SW 1271 (cell line): ENCODE data around the gene FAM9C.
"Not testable (repeated sequence)": the region's sequence is repeated elsewhere in the genome, so short reads cannot be mapped to it uniquely, and the experiment has no call there.

ENCODE experiments used
- DNase-seq, 2 experiments: peaks; one replicate each; lab custom pipeline; 2025; lab: John Stamatoyannopoulos, UW

The FAM9C gene

GRCh38 chrX:13043138-13043537 is 1.3 kb downstream of the FAM9C start:
- DNase-seq = no peak

GRCh38 chrX:13036896-13037295 is 7.5 kb downstream of the FAM9C start:
- no peak for DNase-seq

DNA sequence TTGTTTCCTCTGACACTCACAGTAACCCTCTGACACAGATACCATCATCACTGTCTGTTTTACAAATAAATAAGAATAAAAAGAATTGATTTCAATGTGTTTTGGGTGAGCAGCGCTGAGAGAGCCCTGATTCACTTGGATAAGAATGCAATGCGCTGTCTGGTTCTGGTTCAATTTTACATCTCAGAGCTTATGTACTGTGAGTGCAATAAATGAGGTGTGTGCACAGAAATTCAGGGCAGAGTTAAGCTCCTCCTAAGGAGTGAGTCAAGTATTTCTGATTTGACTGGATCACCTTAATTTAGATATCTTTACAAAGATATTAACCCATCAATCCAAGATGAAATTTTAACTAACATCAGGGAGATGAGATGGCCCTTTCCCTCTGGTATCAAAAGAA is 11.2 kb downstream of the FAM9C start:
- no peak for DNase-seq

- no peak for DNase-seq
Observed at GRCh38 chrX:13029887-13030771, 14.3 kb downstream of the FAM9C start.

- peak in 1 of 2 experiments; percentile 15 for DNase-seq
Observed at GRCh38 chrX:13029637-13029886, 14.9 kb downstream of the FAM9C start.

GRCh38 chrX:13028871-13029636 is 15.4 kb downstream of the FAM9C start:
- DNase-seq = peak in 1 of 2 experiments; percentile 1

DNA sequence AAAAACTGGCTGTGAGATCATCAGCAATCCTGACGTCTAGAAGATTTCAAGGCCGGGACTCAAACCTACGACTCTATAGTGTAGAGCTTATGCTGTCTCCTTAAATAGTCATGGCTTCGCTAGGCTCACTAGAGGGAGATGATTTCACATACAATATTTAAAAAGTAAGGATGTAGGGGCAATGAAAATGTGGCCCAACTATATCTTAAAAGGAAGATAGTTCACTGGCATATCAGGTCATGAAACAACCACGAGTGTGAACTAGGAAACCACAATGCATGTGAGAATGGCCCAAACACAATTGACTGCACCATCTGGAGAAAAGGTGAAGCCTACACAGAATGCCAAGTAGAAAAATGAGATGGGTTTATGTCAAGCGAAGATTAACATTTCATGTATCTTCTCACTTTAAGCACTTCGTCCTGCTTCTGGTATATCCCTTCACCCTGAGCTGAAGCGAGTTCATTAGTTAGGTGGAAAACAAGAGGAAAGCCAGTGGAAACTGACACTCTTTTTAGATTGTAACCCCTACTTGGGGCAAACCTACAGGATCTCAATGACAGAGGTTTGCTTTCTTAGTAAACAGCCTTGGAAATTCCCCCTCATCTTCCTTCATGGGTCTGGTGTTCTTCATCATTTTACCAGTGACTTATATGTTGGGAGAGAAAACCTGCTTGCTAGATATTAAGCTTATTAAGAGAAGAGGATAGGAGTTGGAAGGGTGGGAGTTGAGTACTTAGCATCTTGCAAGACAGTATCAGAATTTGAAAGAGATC is 17.4 kb downstream of the FAM9C start:
- DNase-seq = no peak

DNA sequence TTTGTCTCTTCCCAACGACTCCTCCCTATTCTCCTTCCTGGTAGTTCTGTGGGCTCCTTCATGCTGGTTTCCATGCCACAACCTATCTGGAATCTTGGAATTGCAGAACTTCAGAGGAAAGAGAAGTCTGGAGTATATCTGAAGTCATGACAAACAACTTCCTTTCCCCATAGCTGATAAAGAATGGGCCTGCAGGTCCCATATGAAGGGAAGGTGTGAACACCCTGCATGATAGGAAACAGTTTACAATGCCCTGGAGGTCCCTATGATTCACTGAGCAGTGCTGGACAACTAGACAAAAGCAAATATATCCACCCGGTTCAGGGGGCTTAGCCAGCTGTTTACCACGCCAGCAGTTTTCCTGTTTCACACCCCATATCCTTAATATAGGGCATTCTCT is 19.4 kb downstream of the FAM9C start:
- DNase-seq = no peak

DNA sequence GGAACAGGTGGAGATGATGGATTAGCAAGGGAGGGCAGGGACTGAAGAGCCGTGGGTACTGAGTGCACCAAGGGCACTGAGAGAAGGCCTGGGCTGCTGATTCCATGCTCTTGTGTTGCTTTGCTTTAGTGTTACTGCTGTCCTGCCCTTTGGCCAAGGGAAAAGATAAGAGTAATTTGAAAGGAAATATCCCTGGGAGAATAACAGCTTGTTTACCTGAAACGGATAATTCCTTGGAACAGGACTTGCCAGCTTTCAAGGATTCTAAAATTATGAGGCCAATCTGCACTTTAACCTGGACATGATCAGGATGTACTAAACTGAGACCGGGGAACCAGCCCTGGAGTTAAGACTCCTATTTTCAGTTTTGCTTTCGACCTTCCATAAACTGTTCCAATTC is 20.4 kb downstream of the FAM9C start:
- no peak for DNase-seq

DNA sequence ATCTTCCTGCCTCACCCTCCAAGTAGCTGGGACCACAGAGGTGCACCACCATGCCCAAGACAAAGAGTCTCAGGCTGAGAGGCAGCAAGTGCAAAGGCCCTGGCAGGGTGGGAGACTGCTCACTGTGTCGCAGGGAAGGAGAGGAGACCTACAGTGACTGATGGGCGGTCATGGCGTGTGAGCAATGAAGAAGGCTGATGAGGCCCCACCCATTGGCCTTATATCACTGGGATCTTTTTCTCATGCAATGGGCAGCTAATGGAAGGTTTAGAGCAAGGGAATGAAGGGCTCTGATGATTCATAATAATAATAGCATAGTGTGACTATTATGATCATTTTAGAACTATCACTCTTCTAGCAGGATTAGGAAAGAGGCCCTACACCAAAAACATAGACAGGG is 20.9 kb downstream of the FAM9C start:
- DNase-seq = no peak

DNA sequence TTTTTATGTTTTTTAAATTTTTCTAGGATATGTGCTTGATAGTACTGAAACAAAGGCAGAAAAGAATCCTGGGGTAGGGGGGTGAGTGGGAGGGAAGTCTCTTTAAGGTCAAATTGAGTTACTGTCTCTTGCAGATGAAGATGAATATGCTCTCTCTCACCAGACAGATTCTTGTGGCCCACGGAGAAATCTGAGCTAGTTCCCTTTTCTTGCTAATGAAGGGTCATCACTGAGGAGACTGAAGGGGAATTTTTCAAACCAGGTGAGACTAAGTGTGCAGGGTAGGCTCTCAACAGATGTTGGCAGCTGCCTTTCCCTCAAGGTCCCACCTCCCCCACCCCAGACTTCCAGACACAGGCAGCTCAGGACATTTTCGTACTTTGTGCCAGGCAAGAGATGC is 21.5 kb downstream of the FAM9C start:
- no peak for DNase-seq

DNA sequence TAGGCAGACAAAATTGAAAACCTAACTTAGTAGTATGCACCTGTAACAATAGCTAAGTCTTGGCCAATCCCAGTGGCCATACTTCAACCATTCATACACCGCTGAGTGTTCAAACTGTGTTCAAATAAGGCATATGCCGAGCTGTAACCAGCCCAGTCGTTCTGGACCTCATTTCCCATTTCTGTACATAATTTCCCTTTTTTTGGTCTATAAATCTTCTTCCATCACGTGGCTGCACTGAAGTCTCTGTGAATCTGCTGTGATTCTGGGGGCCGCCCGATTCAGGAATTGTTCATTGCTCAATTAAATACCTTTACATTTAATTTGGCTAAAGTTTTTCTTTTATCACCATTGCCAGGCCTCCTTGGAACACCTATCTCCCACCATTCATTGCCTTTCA is 27.7 kb downstream of the FAM9C start:
- DNase-seq = not testable (repeated sequence)

- DNase-seq = no peak
Observed at GRCh38 chrX:13015536-13016236, 28.7 kb downstream of the FAM9C start.

DNA sequence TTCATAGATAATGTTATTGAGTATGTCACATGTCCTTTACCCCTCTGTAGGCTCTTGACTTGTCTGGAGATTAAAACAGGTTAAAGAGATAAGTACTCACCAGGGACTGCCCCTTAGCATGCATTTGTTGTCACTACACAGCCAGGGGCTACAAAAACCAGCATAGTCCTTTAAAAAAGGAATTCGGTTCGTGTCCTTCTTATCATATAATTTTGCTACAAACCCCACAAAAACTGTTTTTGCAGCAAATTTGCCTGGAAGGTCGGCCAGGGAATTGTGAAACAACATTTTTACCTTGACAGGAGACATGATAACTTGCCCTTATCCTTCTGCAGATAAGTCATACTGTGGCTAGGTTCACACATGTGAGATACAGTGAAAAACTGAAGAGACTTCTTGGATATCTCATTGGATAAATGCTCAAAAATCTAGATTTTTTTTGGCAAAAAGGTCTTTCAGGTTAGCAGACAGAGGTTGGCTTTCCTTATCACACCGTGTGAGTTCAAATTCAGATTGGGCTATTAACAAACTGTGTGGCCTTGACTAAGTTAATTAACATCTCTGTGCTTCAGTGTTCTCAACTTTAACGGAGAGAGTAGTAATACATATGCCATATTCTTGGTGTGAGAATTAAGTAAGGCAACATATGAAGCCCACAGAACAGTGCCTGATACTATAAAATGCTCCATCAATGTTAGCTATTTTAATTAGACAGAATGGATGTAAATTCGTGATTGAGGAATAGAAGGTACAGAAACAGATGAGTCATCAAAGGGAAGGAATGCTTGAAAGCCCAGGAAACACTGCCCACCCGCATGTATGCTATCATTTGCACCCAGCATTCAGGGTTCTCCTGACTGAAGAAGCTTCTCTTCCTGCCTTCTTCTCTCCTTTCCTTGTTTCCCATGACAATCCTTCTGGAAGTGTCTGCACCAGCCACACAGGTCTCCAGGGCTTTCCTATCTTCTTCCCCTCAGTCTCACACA is 30.0 kb downstream of the FAM9C start:
- no peak for DNase-seq

DNA sequence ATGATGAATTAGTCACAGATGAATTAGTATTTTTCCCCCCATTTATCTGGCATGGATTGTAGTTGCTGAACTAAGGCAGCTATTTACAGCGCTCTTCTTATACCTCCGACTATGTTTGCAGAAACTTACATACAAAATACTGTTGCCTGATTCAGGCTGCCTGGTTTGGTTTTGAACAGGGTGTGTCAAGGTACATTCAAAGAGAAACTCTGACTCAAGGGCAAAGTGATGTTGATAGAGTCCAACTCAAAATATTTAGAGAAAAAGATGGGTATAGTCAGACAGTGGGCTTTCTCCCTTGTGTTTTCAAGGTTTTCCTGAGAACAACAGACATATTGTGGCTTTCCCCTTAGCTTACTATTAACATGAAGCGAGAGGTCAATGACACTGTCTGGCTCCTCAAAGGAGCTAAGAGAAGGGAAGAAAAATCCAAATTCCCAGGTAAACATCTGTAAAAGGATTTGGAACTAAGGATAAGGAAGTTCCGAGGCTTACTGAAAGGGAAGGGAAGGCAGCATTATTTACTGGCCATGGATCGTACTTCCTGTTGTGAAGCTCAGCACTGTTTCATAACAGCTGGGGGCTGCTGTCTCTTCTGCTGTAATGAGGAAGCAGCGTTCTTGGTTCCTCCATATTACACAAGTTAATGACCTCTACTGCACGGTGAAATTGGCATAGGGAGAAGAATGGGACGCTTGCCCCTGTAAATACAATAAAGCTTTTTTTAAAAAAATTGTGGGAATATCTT is 30.9 kb downstream of the FAM9C start:
- DNase-seq = no peak

- DNase-seq = no peak
Observed at GRCh38 chrX:13010546-13010945, 33.9 kb downstream of the FAM9C start.

GRCh38 chrX:13009844-13010243 is 34.6 kb downstream of the FAM9C start:
- no peak for DNase-seq

- no peak for DNase-seq
Observed at GRCh38 chrX:13009273-13009672, 35.1 kb downstream of the FAM9C start.

GRCh38 chrX:13008851-13009250 is 35.6 kb downstream of the FAM9C start:
- no peak for DNase-seq

GRCh38 chrX:13008189-13008533 is 36.3 kb downstream of the FAM9C start:
- DNase-seq = no peak
